ENCODE data around the gene ETV6.
A peak's percentile ranks its signal among the peaks of the same experiment; 100 is the strongest.

Gene ETV6

GRCh38 chr12:11684393-11684792 lies 34.9 kb downstream of the ETV6 start:
- no peak overlapping the region for H3K4me3 ChIP-seq (replicated peaks; ENCODE audit: low read depth, low read length)
- DNase-seq (ENCODE audit: low read depth): no peak
- TF ChIP-seq, protein P1, sequence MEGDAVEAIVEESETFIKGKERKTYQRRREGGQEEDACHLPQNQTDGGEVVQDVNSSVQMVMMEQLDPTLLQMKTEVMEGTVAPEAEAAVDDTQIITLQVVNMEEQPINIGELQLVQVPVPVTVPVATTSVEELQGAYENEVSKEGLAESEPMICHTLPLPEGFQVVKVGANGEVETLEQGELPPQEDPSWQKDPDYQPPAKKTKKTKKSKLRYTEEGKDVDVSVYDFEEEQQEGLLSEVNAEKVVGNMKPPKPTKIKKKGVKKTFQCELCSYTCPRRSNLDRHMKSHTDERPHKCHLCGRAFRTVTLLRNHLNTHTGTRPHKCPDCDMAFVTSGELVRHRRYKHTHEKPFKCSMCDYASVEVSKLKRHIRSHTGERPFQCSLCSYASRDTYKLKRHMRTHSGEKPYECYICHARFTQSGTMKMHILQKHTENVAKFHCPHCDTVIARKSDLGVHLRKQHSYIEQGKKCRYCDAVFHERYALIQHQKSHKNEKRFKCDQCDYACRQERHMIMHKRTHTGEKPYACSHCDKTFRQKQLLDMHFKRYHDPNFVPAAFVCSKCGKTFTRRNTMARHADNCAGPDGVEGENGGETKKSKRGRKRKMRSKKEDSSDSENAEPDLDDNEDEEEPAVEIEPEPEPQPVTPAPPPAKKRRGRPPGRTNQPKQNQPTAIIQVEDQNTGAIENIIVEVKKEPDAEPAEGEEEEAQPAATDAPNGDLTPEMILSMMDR (IDR thresholded peaks at IDR 0.05; ENCODE audit: low read length, missing control alignments): no peak

GRCh38 chr12:11684811-11685210 lies 35.3 kb downstream of the ETV6 start:
- TF ChIP-seq, protein P1 (IDR thresholded peaks at IDR 0.05; ENCODE audit: low read length, missing control alignments): no peak
- H3K4me3 ChIP-seq (replicated peaks; ENCODE audit: low read depth, low read length): no peak overlapping the region
- no peak for DNase-seq (ENCODE audit: low read depth)

- no peak overlapping the region for H3K4me3 ChIP-seq (replicated peaks; ENCODE audit: low read depth, low read length)
- TF ChIP-seq, protein P1 (IDR thresholded peaks at IDR 0.05; ENCODE audit: low read length, missing control alignments): no peak
- DNase-seq (ENCODE audit: low read depth): no peak
Observed at GRCh38 chr12:11685316-11685715, 35.8 kb downstream of the ETV6 start.

GRCh38 chr12:11685716-11686115 lies 36.2 kb downstream of the ETV6 start:
- TF ChIP-seq, protein P1 (IDR thresholded peaks at IDR 0.05; ENCODE audit: low read length, missing control alignments): no peak
- H3K4me3 ChIP-seq (replicated peaks; ENCODE audit: low read depth, low read length): no peak overlapping the region
- no peak for DNase-seq (ENCODE audit: low read depth)

DNA sequence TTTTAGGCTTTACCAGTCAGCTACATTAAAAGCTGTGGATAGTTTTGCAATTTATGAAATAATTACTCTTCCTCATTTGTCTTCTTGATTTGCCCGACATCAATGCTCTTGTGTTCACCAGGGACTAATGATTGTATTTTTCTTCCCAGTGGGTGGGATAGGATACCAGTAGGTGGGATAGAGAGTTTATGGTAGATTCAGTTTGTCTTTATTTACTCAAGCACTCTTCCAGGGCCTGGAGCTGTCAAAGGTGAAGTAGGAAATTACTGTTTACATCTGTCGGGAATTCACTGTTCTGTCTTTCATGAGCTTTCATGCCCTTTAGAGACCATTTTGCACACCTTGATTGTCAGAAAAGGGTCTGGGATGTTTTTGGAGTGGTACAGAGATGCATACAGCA lies 36.6 kb downstream of the ETV6 start:
- H3K4me3 ChIP-seq (replicated peaks; ENCODE audit: low read depth, low read length): no peak overlapping the region
- TF ChIP-seq, protein P1 (IDR thresholded peaks at IDR 0.05; ENCODE audit: low read length, missing control alignments): no peak
- DNase-seq (ENCODE audit: low read depth): no peak

DNA sequence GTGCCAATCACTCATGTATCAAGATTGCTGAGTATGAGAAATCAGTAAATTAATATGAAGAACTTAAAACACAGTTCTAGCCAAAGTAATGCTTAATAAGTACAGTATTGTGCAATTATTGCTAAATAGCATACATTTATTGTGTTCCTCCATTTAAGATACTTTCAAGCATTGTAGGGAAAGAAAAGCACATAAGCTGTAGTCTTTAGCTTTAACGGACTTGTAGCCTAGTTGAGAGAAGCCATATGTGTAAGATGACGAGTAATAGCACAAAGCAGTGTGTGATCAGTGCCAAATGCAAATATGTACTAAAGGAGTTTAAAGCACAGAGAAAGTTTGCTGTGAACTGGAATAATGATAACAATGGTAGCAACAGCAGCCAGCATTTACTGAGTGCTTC lies 38.1 kb downstream of the ETV6 start:
- H3K4me3 ChIP-seq (replicated peaks; ENCODE audit: low read depth, low read length): no peak overlapping the region
- TF ChIP-seq, protein P1 (IDR thresholded peaks at IDR 0.05; ENCODE audit: low read length, missing control alignments): no peak
- peak; percentile 39 for DNase-seq (ENCODE audit: low read depth)

- TF ChIP-seq, protein P1 (IDR thresholded peaks at IDR 0.05; ENCODE audit: low read length, missing control alignments): no peak
- H3K4me3 ChIP-seq (replicated peaks; ENCODE audit: low read depth, low read length): no peak overlapping the region
Observed at GRCh38 chr12:11688379-11688778, 38.9 kb downstream of the ETV6 start.

More at GRCh38 chr12:11688379-11688778, 38.9 kb downstream of the ETV6 start:
- DNase-seq (ENCODE audit: low read depth): no peak
